B cell (primary cell): ENCODE data around the gene SPHK2. TPM values are rescaled to one million over a fixed set of nuclear protein-coding genes. Genes with fewer than 3 reads are reported as not detected.

Experiments
- ATAC-seq: fragments of 200-7000 bp; cut with Tn5 transposase; one replicate; pipeline ENCODE4 v1.10.0; 2021; ENCODE audit warnings: low read depth, mild to moderate bottlenecking, moderate number of reproducible peaks, moderate library complexity
- CTCF ChIA-PET: fragments of 350-600 bp; sonication (Branson Sonifier 250); formaldehyde crosslinking; loops from one replicate; lab custom pipeline; 2021; ENCODE audit warnings: antibody characterized with exemption, inconsistent platforms; lab: Charles Lee
- POLR2A ChIA-PET: fragments of 350-600 bp; sonication (Branson Sonifier 250); formaldehyde crosslinking; loops from one replicate; lab custom pipeline; 2021; ENCODE audit warnings: antibody characterized with exemption; lab: Charles Lee
- DNase-seq: peaks from one replicate; pipeline ENCODE4 v3.0.0; 2013
- H2AFZ ChIP-seq: 2 replicates; pipeline ENCODE4 v1.6.1; 2012; ENCODE audit warnings: mild to moderate bottlenecking, low read depth, low read length; ENCODE audit not compliant: insufficient read depth, poor library complexity, severe bottlenecking
- H3K27ac ChIP-seq, 2 donors: 1 replicate in 1 of 2; 2 replicates in 1 of 2; pipeline ENCODE4 v1.5.1; 2012 to 2013; ENCODE audit warnings: low read length in 2 of 2, mild to moderate bottlenecking in 2 of 2, moderate library complexity in 1 of 2
- H3K27me3 ChIP-seq, 4 experiments: fragments of 200-600 bp in 1 of 4; sonication (generic) in 1 of 4; replicated peaks in 1 of 4; 1 replicate in 2 of 4; 2 replicates in 2 of 4; pipeline versions ENCODE4 v1.6.1 to v1.7.0; 2013 to 2016; ENCODE audit warnings: low read length in 3 of 4, mild to moderate bottlenecking in 2 of 4, mixed read lengths in 1 of 4, moderate library complexity in 1 of 4; ENCODE audit not compliant: insufficient read depth in 4 of 4, control insufficient read depth in 3 of 4; ENCODE audit errors: control extremely low read depth in 1 of 4
- H3K36me3 ChIP-seq, 2 experiments: replicated peaks in 1 of 2; 1 replicate in 1 of 2; 2 replicates in 1 of 2; pipeline versions ENCODE4 v1.6.1 to v1.7.1; 2013; ENCODE audit warnings: low read length in 1 of 2; ENCODE audit not compliant: insufficient read depth in 2 of 2, control insufficient read depth in 1 of 2; ENCODE audit errors: control extremely low read depth in 1 of 2, extremely low read depth in 1 of 2
- H3K4me1 ChIP-seq, 2 donors: fragments of 200-600 bp in 1 of 2; sonication (generic) in 1 of 2; 1 replicate in 1 of 2; 2 replicates in 1 of 2; pipeline versions ENCODE4 v1.5.1 to v1.6.1; 2013 to 2017; ENCODE audit warnings: low read length in 2 of 2; ENCODE audit not compliant: control insufficient read depth in 2 of 2, insufficient read depth in 2 of 2
- H3K4me2 ChIP-seq: replicated peaks from 2 replicates; pipeline ENCODE3; 2012; ENCODE audit warnings: mild to moderate bottlenecking, low read depth, low read length; ENCODE audit not compliant: poor library complexity, severe bottlenecking
- H3K4me3 ChIP-seq, 5 experiments: fragments of 200-600 bp in 1 of 5; sonication (generic) in 1 of 5; 1 replicate in 3 of 5; 2 replicates in 2 of 5; pipeline versions ENCODE4 v1.5.1 to v1.7.0; 2011 to 2016; ENCODE audit warnings: low read length in 4 of 5, mild to moderate bottlenecking in 4 of 5, low read depth in 2 of 5, control low read depth in 1 of 5, moderate library complexity in 1 of 5; ENCODE audit not compliant: insufficient read depth in 1 of 5; ENCODE audit errors: control extremely low read depth in 1 of 5, extremely low read depth in 1 of 5
- H3K79me2 ChIP-seq: fragments of 200-600 bp; sonication (generic); one replicate; pipeline ENCODE4 v1.6.0; 2016; ENCODE audit warnings: low read length; ENCODE audit not compliant: control insufficient read depth, insufficient read depth
- H3K9ac ChIP-seq: fragments of 200-600 bp; sonication (generic); 2 replicates; pipeline ENCODE4 v1.6.1; 2017; ENCODE audit warnings: mild to moderate bottlenecking, low read length, moderate library complexity
- H3K9me3 ChIP-seq, 3 donors: one replicate each; pipeline versions ENCODE4 v1.6.1 to v1.7.1; 2013; ENCODE audit warnings: low read length in 2 of 3; ENCODE audit not compliant: control insufficient read depth in 2 of 3, insufficient read depth in 1 of 3; ENCODE audit errors: control extremely low read depth in 1 of 3
- H4K20me1 ChIP-seq: 2 replicates; pipeline ENCODE4 v1.6.0; 2012; ENCODE audit warnings: mild to moderate bottlenecking, low read length; ENCODE audit not compliant: insufficient read depth, control insufficient read depth, poor library complexity, severe bottlenecking
- H3K27ac Mint-ChIP-seq: one replicate; pipeline ENCODE4 v1.8.0; 2021; ENCODE audit warnings: mixed read lengths
- H3K27me3 Mint-ChIP-seq: one replicate; pipeline ENCODE4 v1.8.0; 2021; ENCODE audit warnings: mixed read lengths
- H3K4me1 Mint-ChIP-seq: one replicate; pipeline ENCODE4 v1.8.0; 2021; ENCODE audit warnings: mixed read lengths
- H3K4me3 Mint-ChIP-seq: one replicate; pipeline ENCODE4 v1.8.0; 2021; ENCODE audit warnings: mixed read lengths
- H3K9me3 Mint-ChIP-seq: one replicate; pipeline ENCODE4 v1.8.0; 2022; ENCODE audit warnings: mixed read lengths; ENCODE audit not compliant: insufficient read depth
- EZH2 ChIP-seq: IDR thresholded peaks from 2 replicates; pipeline ENCODE4 v1.6.1; 2012; ENCODE audit warnings: borderline replicate concordance, low read depth, mild to moderate bottlenecking, moderate library complexity, low read length; ENCODE audit not compliant: insufficient read depth, poor library complexity, severe bottlenecking
- WGBS: methylation state at CpG from one replicate; pipeline ENCODE4 v1.1.5; 2013; ENCODE audit warnings: missing lambda C conversion rate; ENCODE audit not compliant: insufficient coverage; 5-methylcytosine and 5-hydroxymethylcytosine counted together
- intact Hi-C: fragments of 100-400 bp; cut with micrococcal nuclease; formaldehyde crosslinking; loops from one replicate; pipeline ENCODE4 v1.10.0; 2022
- polyA plus RNA-seq: library from polyadenylated mRNA; depleted of rRNA; stranded (reverse); fragments of >200 nt; gene quantifications from 2 replicates; pipeline ENCODE4 v1.2.3, GENCODE V29; 2012
- total RNA-seq, 2 donors: library from RNA; stranded (reverse); fragments of 120-200 nt in 1 of 2; gene quantifications; 1 replicate in 1 of 2; 2 replicates in 1 of 2; pipeline versions ENCODE4 v1.2.3 to v1.2.4, GENCODE V29; 2013 to 2022
- TF ChIP-seq, protein P1 (sequence below): fragments of 200-600 bp; IDR thresholded peaks from one replicate; pipeline ENCODE4 v1.8.0; 2022; ENCODE audit warnings: antibody characterized with exemption, mild to moderate bottlenecking

Gene SPHK2
- total and polyA plus RNA-seq, 2 donors (not counting 1 experiment from before 2014, with no cell fraction given) = 17.0 to 47.3 TPM

GRCh38 chr19:48634036-48634342, 14.7 kb downstream of the SPHK2 start:
- H3K9ac ChIP-seq = peak overlapping the region; percentile 82
- CTCF ChIA-PET = interaction anchor here (0.6 to 1.9 kb wide), 10 partner anchors 10 to 367 kb away, joined by 3 to 15 read pairs (median 4); partner anchors contain the start of genes CA11, RPL18 and SPHK2
- H3K9me3 ChIP-seq = peaks cover 0 to 14% (median 0%) of the 10 kb centered on the region in 3 donors
- intact Hi-C loops = loop anchor here (10.0 kb wide), 2 partner anchors 481 to 841 kb away; partner anchors contain the start of genes C19orf73, FLT3LG, LIN7B and PPFIA3
- WGBS = 65% methylated on average over 5 of the region's 7 CpGs
- no peaks in the 10 kb centered on the region for H3K27me3 ChIP-seq
- H3K9me3 Mint-ChIP-seq = peaks cover 4% of the 10 kb centered on the region
- no peak for ATAC-seq
- peak overlapping the region; percentile 27 for H2AFZ ChIP-seq
- peak overlapping the region; percentile 92 for H3K27ac Mint-ChIP-seq
- peaks cover 29 to 33% of the 10 kb centered on the region in 2 donors for H3K4me1 ChIP-seq
- H3K4me1 Mint-ChIP-seq = peaks cover 42% of the 10 kb centered on the region
- peak overlapping the region in 4 of 5 experiments; percentile 16 to 98 (median 44) for H3K4me3 ChIP-seq
- H3K4me2 ChIP-seq = peak overlapping the region; percentile 99
- peaks cover 26% of the 10 kb centered on the region for H3K79me2 ChIP-seq
- DNase-seq = no peak
- H3K36me3 ChIP-seq = peaks cover 0 to 48% of the 10 kb centered on the region in 2 experiments
- H3K27ac ChIP-seq = peak overlapping the region; percentile 34 to 69
- peak overlapping the region; percentile 83 for H3K4me3 Mint-ChIP-seq
- peaks cover 70% of the 10 kb centered on the region for H4K20me1 ChIP-seq
- POLR2A ChIA-PET = interaction anchor here (0.6 to 3.4 kb wide), 6 partner anchors 10 to 1518 kb away, joined by 4 to 17 read pairs (median 11); partner anchors contain the start of genes CA11, RPL18 and SPHK2
- TF ChIP-seq, protein P1, sequence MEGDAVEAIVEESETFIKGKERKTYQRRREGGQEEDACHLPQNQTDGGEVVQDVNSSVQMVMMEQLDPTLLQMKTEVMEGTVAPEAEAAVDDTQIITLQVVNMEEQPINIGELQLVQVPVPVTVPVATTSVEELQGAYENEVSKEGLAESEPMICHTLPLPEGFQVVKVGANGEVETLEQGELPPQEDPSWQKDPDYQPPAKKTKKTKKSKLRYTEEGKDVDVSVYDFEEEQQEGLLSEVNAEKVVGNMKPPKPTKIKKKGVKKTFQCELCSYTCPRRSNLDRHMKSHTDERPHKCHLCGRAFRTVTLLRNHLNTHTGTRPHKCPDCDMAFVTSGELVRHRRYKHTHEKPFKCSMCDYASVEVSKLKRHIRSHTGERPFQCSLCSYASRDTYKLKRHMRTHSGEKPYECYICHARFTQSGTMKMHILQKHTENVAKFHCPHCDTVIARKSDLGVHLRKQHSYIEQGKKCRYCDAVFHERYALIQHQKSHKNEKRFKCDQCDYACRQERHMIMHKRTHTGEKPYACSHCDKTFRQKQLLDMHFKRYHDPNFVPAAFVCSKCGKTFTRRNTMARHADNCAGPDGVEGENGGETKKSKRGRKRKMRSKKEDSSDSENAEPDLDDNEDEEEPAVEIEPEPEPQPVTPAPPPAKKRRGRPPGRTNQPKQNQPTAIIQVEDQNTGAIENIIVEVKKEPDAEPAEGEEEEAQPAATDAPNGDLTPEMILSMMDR = no peak
- TF ChIP-seq EZH2 = no peak
- no peaks in the 10 kb centered on the region for H3K27me3 Mint-ChIP-seq
